HepG2 (cell line): ENCODE measurements around the gene HELZ2. TPM values are rescaled to one million over a fixed set of nuclear protein-coding genes. Genes with fewer than 3 reads are reported as not detected.
A peak's percentile ranks its signal among the peaks of the same experiment; 100 is the strongest.

Experiments
- CREB1 ChIP-seq, 2 experiments: fragments of 450-650 bp in 1 of 2; IDR thresholded peaks; 2 replicates each; pipeline ENCODE4 v1.6.1; 2016 to 2017; ENCODE audit warnings: control low read depth in 1 of 2, mild to moderate bottlenecking in 1 of 2, missing compliant biosample characterization in 1 of 2, missing genetic modification characterization in 1 of 2
- ELF3 ChIP-seq: IDR thresholded peaks from 2 replicates; pipeline ENCODE4 v1.6.1; 2016; ENCODE audit warnings: missing genetic modification reagents, missing compliant biosample characterization
- FOXO1 ChIP-seq: sonication (generic); formaldehyde crosslinking; IDR thresholded peaks from 2 replicates; pipeline ENCODE4 v1.4.0; 2020; ENCODE audit warnings: missing genetic modification reagents
- HDAC6 ChIP-seq: fragments of 200-600 bp; sonication (generic); IDR thresholded peaks from 2 replicates; pipeline ENCODE4 v1.7.0; 2017; ENCODE audit warnings: mild to moderate bottlenecking, antibody characterized with exemption, low read length, low read depth
- JUN ChIP-seq: sonication (generic); formaldehyde crosslinking; IDR thresholded peaks from 2 replicates; pipeline ENCODE4 v1.4.0; 2020; ENCODE audit warnings: mild to moderate bottlenecking, missing genetic modification reagents
- KLF9 ChIP-seq: IDR thresholded peaks from 2 replicates; pipeline ENCODE4 v1.6.1; 2016; ENCODE audit warnings: low read depth
- NCOA2 ChIP-seq: sonication (generic); formaldehyde crosslinking; IDR thresholded peaks from 2 replicates; pipeline ENCODE4 v1.8.0; 2022; ENCODE audit warnings: inconsistent platforms
- RERE ChIP-seq: IDR thresholded peaks from 2 replicates; pipeline ENCODE4 v1.6.1; 2016; ENCODE audit warnings: low read depth, missing genetic modification reagents, missing compliant biosample characterization
- SNRNP70 ChIP-seq: fragments of 200-400 bp; formaldehyde crosslinking; IDR thresholded peaks from 2 replicates; pipeline ENCODE4 v1.6.1; 2017; ENCODE audit warnings: mild to moderate bottlenecking, low read depth, low read length, moderate library complexity
- STAT5B ChIP-seq: sonication (generic); formaldehyde crosslinking; IDR thresholded peaks from 2 replicates; pipeline ENCODE4 v1.4.0; 2020; ENCODE audit warnings: missing genetic modification reagents
- WIZ ChIP-seq: sonication (generic); formaldehyde crosslinking; IDR thresholded peaks from 2 replicates; pipeline ENCODE4 v1.5.1; 2020; ENCODE audit warnings: mild to moderate bottlenecking, missing genetic modification reagents
- ZNF281 ChIP-seq: sonication (generic); formaldehyde crosslinking; IDR thresholded peaks from 2 replicates; pipeline ENCODE4 v1.4.0; 2020; ENCODE audit warnings: missing genetic modification reagents, borderline replicate concordance
- ZNF329 ChIP-seq: sonication (generic); formaldehyde crosslinking; IDR thresholded peaks from 2 replicates; pipeline ENCODE4 v1.9.0; 2021; ENCODE audit warnings: low read depth, mild to moderate bottlenecking, missing genetic modification reagents
- ZNF7 ChIP-seq: IDR thresholded peaks from 2 replicates; pipeline ENCODE4 v1.6.1; 2016; ENCODE audit warnings: missing biosample characterization, missing genetic modification reagents
- ZNF766 ChIP-seq: sonication (generic); formaldehyde crosslinking; IDR thresholded peaks from 2 replicates; pipeline ENCODE4 v1.5.0; 2020; ENCODE audit warnings: missing genetic modification reagents, borderline replicate concordance
- polyA plus RNA-seq, 8 experiments: library from polyadenylated mRNA; depleted of rRNA in 3 of 8; stranded (reverse) in 7 of 8; unstranded in 1 of 8; fragments of >200 nt; fragmentation: Illumina TruSeq in 4 of 8; extraction: Trizol in 4 of 8; gene quantifications; 2 replicates each; pipeline versions ENCODE4 v1.2.1 to v1.2.3, GENCODE V29; 2011 to 2016; ENCODE audit warnings: low read depth in 4 of 8, missing spikeins in 1 of 8, mixed read lengths in 1 of 8; ENCODE audit not compliant: insufficient read depth in 1 of 8
- total RNA-seq, 5 experiments: library from RNA; depleted of rRNA; stranded (reverse); fragments of >200 nt; fragmentation: Illumina TruSeq; extraction: Trizol; gene quantifications; 2 replicates each; pipeline ENCODE4 v1.2.3, GENCODE V29; 2016; ENCODE audit warnings: low read depth in 1 of 5
- TF ChIP-seq, protein P1 (sequence below): sonication (generic); formaldehyde crosslinking; IDR thresholded peaks from 2 replicates; pipeline ENCODE4 v1.4.0; 2020; ENCODE audit warnings: missing genetic modification reagents

Gene HELZ2
- total and polyA plus RNA-seq, 2 of the 13 experiments (the other 11 are each of a cell fraction or from before 2014, with no cell fraction given) = 9.6 to 10.1 TPM

DNA sequence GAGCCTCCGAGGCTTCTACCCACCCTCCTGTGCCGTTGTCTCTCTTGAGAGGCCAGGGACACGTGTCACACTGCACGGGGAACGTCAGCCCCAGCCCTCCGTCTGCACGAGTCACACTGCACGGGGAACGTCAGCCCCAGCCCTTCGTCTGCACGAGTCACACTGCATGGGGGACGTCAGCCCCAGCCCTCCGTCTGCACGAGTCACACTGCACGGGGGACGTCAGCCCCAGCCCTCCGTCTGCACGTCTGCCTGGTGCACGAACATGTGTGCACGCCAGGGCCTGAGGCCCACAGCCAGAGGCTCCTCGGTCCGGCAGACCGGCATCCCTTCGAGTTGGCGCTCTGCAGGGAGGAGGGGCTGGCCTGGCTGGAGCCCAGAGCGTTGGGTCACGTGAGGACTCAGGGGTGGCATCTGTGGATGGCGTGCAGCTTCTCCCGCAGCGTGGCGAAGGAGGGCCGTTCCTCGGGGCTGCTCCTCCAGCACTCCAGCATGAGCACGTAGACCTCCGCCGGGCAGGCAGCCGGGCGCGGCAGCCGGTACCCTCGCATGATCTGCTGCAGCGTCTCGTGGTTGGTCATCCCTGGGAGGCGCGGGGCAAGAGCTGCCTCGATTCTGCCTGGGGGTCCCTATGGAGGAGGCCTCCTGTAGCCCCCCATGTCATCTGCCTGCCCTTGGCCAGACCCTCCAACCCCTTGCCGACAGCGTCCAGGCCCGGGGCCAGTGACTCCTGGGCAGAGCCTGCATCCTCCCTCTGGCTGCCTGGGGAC, 33.4 kb downstream of the HELZ2 start (continued):
- no peak for TF ChIP-seq RERE
- TF ChIP-seq CREB1 (IDR thresholded peaks at IDR 0.05) = peak; percentile 47
- TF ChIP-seq CREB1 (CRISPR knock-in tag; IDR thresholded peaks at IDR 0.05) = no peak
- TF ChIP-seq ZNF329 (CRISPR knock-in tag) = no peak
- no peak for TF ChIP-seq NCOA2 (CRISPR knock-in tag)
- no peak for TF ChIP-seq SNRNP70
- no peak for TF ChIP-seq ZNF766 (CRISPR knock-in tag)
- TF ChIP-seq FOXO1 = no peak
- no peak for TF ChIP-seq KLF9 (CRISPR knock-in tag)
- no peak for TF ChIP-seq ZNF7 (CRISPR knock-in tag)
- TF ChIP-seq ZNF281 = no peak
- TF ChIP-seq, protein P1, sequence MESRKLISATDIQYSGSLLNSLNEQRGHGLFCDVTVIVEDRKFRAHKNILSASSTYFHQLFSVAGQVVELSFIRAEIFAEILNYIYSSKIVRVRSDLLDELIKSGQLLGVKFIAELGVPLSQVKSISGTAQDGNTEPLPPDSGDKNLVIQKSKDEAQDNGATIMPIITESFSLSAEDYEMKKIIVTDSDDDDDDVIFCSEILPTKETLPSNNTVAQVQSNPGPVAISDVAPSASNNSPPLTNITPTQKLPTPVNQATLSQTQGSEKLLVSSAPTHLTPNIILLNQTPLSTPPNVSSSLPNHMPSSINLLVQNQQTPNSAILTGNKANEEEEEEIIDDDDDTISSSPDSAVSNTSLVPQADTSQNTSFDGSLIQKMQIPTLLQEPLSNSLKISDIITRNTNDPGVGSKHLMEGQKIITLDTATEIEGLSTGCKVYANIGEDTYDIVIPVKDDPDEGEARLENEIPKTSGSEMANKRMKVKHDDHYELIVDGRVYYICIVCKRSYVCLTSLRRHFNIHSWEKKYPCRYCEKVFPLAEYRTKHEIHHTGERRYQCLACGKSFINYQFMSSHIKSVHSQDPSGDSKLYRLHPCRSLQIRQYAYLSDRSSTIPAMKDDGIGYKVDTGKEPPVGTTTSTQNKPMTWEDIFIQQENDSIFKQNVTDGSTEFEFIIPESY (CRISPR knock-in tag) = peak; percentile 75; the same call in 1 of the 2 replicates
- TF ChIP-seq WIZ (CRISPR knock-in tag) = 0 out of 2 replicates have a peak, but pooled peaks have one; percentile 32
- TF ChIP-seq STAT5B (CRISPR knock-in tag) = no peak
- TF ChIP-seq HDAC6 = no peak
- no peak for TF ChIP-seq ELF3 (CRISPR knock-in tag)
- TF ChIP-seq JUN (CRISPR knock-in tag) = no peak
